KMS-11 (cell line): ENCODE data around the gene GCNT4.

ENCODE experiments used
- H2AFZ ChIP-seq: fragments of 200-600 bp; sonication (generic); 2 replicates; pipeline ENCODE4 v1.6.1; 2016; ENCODE audit warnings: antibody characterized with exemption, mixed run types, low read depth
- H3K27ac ChIP-seq: fragments of 200-600 bp; sonication (generic); 2 replicates; pipeline ENCODE4 v1.6.1; 2016; ENCODE audit warnings: mild to moderate bottlenecking, mixed run types
- H3K27me3 ChIP-seq: fragments of 200-600 bp; sonication (generic); 2 replicates; pipeline ENCODE4 v1.6.1; 2017; ENCODE audit warnings: mild to moderate bottlenecking, low read depth, mixed run types, moderate library complexity; ENCODE audit not compliant: insufficient read depth
- H3K36me3 ChIP-seq: fragments of 200-600 bp; sonication (generic); 2 replicates; pipeline ENCODE4 v1.6.1; 2017; ENCODE audit warnings: mild to moderate bottlenecking, mixed run types; ENCODE audit not compliant: insufficient read depth
- H3K4me1 ChIP-seq: fragments of 200-600 bp; sonication (generic); 2 replicates; pipeline ENCODE4 v1.6.1; 2016; ENCODE audit warnings: mild to moderate bottlenecking, low read depth, mixed run types; ENCODE audit not compliant: poor library complexity, severe bottlenecking
- H3K4me2 ChIP-seq: fragments of 200-600 bp; sonication (generic); 2 replicates; pipeline ENCODE4 v1.7.0; 2016; ENCODE audit warnings: mild to moderate bottlenecking, mixed run types
- H3K4me3 ChIP-seq: fragments of 200-600 bp; sonication (generic); IDR thresholded peaks from 2 replicates; pipeline ENCODE4 v1.6.1; 2017; ENCODE audit warnings: low read depth, low read length, mixed read lengths; ENCODE audit not compliant: insufficient read depth
- H3K79me2 ChIP-seq: fragments of 200-600 bp; sonication (generic); 2 replicates; pipeline ENCODE4 v1.6.1; 2016; ENCODE audit warnings: low read depth, mixed run types; ENCODE audit not compliant: insufficient read depth
- H3K9ac ChIP-seq: fragments of 200-600 bp; sonication (generic); 2 replicates; pipeline ENCODE4 v1.6.1; 2016; ENCODE audit warnings: mild to moderate bottlenecking, mixed run types
- H4K20me1 ChIP-seq: fragments of 200-600 bp; sonication (generic); 2 replicates; pipeline ENCODE4 v1.6.1; 2016; ENCODE audit warnings: mild to moderate bottlenecking, mixed run types; ENCODE audit not compliant: insufficient read depth
- CTCF ChIP-seq: fragments of 200-600 bp; sonication (generic); conservative IDR thresholded peaks from 2 replicates; pipeline ENCODE4 v1.6.1; 2017; ENCODE audit warnings: low read depth, mild to moderate bottlenecking, antibody characterized with exemption, low read length, moderate library complexity, mixed read lengths

The GCNT4 gene

GRCh38 chr5:75028090-75028489 is 24.3 kb downstream of the GCNT4 start:
- Histone ChIP-seq H4K20me1 (no peaks in the 10 kb centered on the region), H3K9ac (no peak overlapping the region), H3K4me1 (no peaks in the 10 kb centered on the region), H3K27ac (no peak overlapping the region), H3K27me3 (no peaks in the 10 kb centered on the region), H3K36me3 (no peaks in the 10 kb centered on the region), H2AFZ (no peak overlapping the region), H3K79me2 (no peaks in the 10 kb centered on the region), H3K4me3 (no peak overlapping the region), H3K4me2 (no peak overlapping the region)
- TF ChIP-seq CTCF = no peak

- no peaks in the 10 kb centered on the region for H3K36me3 ChIP-seq
- H4K20me1 ChIP-seq = no peaks in the 10 kb centered on the region
- no peak overlapping the region for H2AFZ ChIP-seq
- H3K4me2 ChIP-seq = no peak overlapping the region
- H3K79me2 ChIP-seq = no peaks in the 10 kb centered on the region
- no peak overlapping the region for H3K27ac ChIP-seq
- no peaks in the 10 kb centered on the region for H3K27me3 ChIP-seq
- peaks cover 6% of the 10 kb centered on the region for H3K4me1 ChIP-seq
- TF ChIP-seq CTCF = no peak
- H3K4me3 ChIP-seq = no peak overlapping the region
- H3K9ac ChIP-seq = no peak overlapping the region
These were observed 28.8 kb downstream of the GCNT4 start for GRCh38 chr5:75023368-75024159.

GRCh38 chr5:75021800-75022199 is 30.6 kb downstream of the GCNT4 start:
- Histone ChIP-seq H3K4me3 (no peak overlapping the region), H3K4me1 (peaks cover 19% of the 10 kb centered on the region), H2AFZ (no peak overlapping the region), H3K9ac (no peak overlapping the region), H3K79me2 (no peaks in the 10 kb centered on the region), H3K36me3 (no peaks in the 10 kb centered on the region), H4K20me1 (no peaks in the 10 kb centered on the region), H3K27me3 (no peaks in the 10 kb centered on the region), H3K27ac (no peak overlapping the region), H3K4me2 (no peak overlapping the region)
- no peak for TF ChIP-seq CTCF

GRCh38 chr5:75021219-75021618 is 31.1 kb downstream of the GCNT4 start:
- H3K4me3 ChIP-seq = no peak overlapping the region
- no peak overlapping the region for H2AFZ ChIP-seq

More at GRCh38 chr5:75021219-75021618, 31.1 kb downstream of the GCNT4 start:
- H3K4me1 ChIP-seq = peaks cover 25% of the 10 kb centered on the region
- H3K27ac ChIP-seq = no peak overlapping the region
- no peaks in the 10 kb centered on the region for H3K27me3 ChIP-seq
- H3K4me2 ChIP-seq = no peak overlapping the region
- no peak overlapping the region for H3K9ac ChIP-seq
- no peaks in the 10 kb centered on the region for H4K20me1 ChIP-seq
- no peaks in the 10 kb centered on the region for H3K36me3 ChIP-seq
- no peak for TF ChIP-seq CTCF
- H3K79me2 ChIP-seq = no peaks in the 10 kb centered on the region
